Myocyte (in vitro differentiated cells): Measurements from ENCODE around the gene USP10. TPM values are rescaled to one million over a fixed set of nuclear protein-coding genes. Genes with fewer than 3 reads are reported as not detected.

Source experiments
- DNase-seq: peaks from one replicate; pipeline ENCODE4 v3.0.0-alpha.2; 2012; ENCODE audit warnings: low read depth
- total RNA-seq: library from RNA; depleted of rRNA; stranded (reverse); fragments of >200 nt; gene quantifications from 2 replicates; pipeline ENCODE4 v1.2.3, GENCODE V29; 2014

USP10 gene
- total RNA-seq, 1 donor from 2014 or later, result 53.2 TPM

GRCh38 chr16:84768808-84769197 is 69.0 kb downstream of the USP10 start:
- DNase-seq, result no peak

- DNase-seq, result peak; percentile 60
Observed at GRCh38 chr16:84769416-84769815, 69.6 kb downstream of the USP10 start.

- no peak for DNase-seq
Observed at GRCh38 chr16:84773312-84773711, 73.5 kb downstream of the USP10 start.

- peak; percentile 69 for DNase-seq
Observed at GRCh38 chr16:84774810-84775209, 75.0 kb downstream of the USP10 start.

- no peak for DNase-seq
Observed at GRCh38 chr16:84775262-84775810, 75.5 kb downstream of the USP10 start.

GRCh38 chr16:84777435-84777834 is 77.6 kb downstream of the USP10 start:
- DNase-seq, result no peak

GRCh38 chr16:84778720-84779119 is 78.9 kb downstream of the USP10 start:
- DNase-seq, result no peak

- no peak for DNase-seq
Observed at GRCh38 chr16:84780063-84780462, 80.3 kb downstream of the USP10 start.

- no peak for DNase-seq
Observed at GRCh38 chr16:84780544-84781376, 81.0 kb downstream of the USP10 start.

- DNase-seq, result no peak
Observed at GRCh38 chr16:84782846-84783245, 83.0 kb downstream of the USP10 start.

GRCh38 chr16:84785843-84786581 is 86.2 kb downstream of the USP10 start:
- no peak for DNase-seq

- no peak for DNase-seq
Observed at GRCh38 chr16:84786605-84787262, 86.9 kb downstream of the USP10 start.

- no peak for DNase-seq
Observed at GRCh38 chr16:84787263-84787622, 87.4 kb downstream of the USP10 start.

GRCh38 chr16:84788920-84789391 is 89.2 kb downstream of the USP10 start:
- no peak for DNase-seq

GRCh38 chr16:84789431-84789830 is 89.6 kb downstream of the USP10 start:
- DNase-seq, result no peak

- no peak for DNase-seq
Observed at GRCh38 chr16:84790301-84790700, 90.5 kb downstream of the USP10 start.

- no peak for DNase-seq
Observed at GRCh38 chr16:84791088-84791487, 91.3 kb downstream of the USP10 start.

- no peak for DNase-seq
Observed at GRCh38 chr16:84791501-84791900, 91.7 kb downstream of the USP10 start.

GRCh38 chr16:84794186-84794585 is 94.4 kb downstream of the USP10 start:
- DNase-seq, result no peak

- DNase-seq, result no peak
Observed at GRCh38 chr16:84794626-84795025, 94.8 kb downstream of the USP10 start.

- peak; percentile 50 for DNase-seq
Observed at GRCh38 chr16:84795329-84796053, 95.7 kb downstream of the USP10 start.
